ENCODE measurements around the gene RAPGEF5.

DNA sequence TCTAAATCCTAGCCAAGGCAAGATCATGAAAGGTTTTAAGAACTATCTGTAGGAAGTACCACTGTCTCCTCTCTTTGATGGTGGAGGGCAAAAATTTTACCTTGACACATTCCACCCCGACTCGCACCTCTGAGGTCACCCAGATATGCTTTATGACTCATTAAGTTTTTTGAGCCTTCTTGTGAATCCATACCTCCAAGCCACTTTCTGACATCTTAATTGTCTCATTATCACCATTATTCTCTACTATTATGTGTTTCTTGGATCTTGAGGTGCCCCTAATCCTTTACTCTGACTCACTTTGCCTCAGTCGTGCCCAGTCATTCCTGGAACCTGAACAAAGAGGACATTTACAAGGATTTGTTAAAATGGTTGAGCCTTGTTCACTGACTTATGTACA, 146.6 kb downstream of the RAPGEF5 start:
- no peak for TF ChIP-seq EZH2 (optimal IDR thresholded peaks at IDR 0.05; ENCODE audit: low read depth, low read length)
- TF ChIP-seq, protein P1, sequence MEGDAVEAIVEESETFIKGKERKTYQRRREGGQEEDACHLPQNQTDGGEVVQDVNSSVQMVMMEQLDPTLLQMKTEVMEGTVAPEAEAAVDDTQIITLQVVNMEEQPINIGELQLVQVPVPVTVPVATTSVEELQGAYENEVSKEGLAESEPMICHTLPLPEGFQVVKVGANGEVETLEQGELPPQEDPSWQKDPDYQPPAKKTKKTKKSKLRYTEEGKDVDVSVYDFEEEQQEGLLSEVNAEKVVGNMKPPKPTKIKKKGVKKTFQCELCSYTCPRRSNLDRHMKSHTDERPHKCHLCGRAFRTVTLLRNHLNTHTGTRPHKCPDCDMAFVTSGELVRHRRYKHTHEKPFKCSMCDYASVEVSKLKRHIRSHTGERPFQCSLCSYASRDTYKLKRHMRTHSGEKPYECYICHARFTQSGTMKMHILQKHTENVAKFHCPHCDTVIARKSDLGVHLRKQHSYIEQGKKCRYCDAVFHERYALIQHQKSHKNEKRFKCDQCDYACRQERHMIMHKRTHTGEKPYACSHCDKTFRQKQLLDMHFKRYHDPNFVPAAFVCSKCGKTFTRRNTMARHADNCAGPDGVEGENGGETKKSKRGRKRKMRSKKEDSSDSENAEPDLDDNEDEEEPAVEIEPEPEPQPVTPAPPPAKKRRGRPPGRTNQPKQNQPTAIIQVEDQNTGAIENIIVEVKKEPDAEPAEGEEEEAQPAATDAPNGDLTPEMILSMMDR (IDR thresholded peaks at IDR 0.05; ENCODE audit: low read length) = no peak
